Ovary (tissue), 9 donors: ENCODE results near the gene ANO3. TPM values are rescaled to one million over a fixed set of nuclear protein-coding genes. Genes with fewer than 3 reads are reported as not detected.

Experiments
- DNase-seq, 5 donors: peaks; one replicate each; pipeline ENCODE4 v3.0.0-alpha.2; 2019 to 2020
- H3K27ac ChIP-seq, 2 donors: fragments of 200-600 bp; one replicate each; pipeline versions ENCODE4 v1.5.1 to v1.8.0; 2019 to 2022
- H3K27me3 ChIP-seq: fragments of 200-600 bp; one replicate; pipeline ENCODE4 v1.8.0; 2022
- H3K36me3 ChIP-seq: fragments of 200-600 bp; sonication (generic); one replicate; pipeline ENCODE4 v1.5.1; 2019
- H3K4me1 ChIP-seq: one replicate; pipeline ENCODE4 v1.8.1; 2013; ENCODE audit warnings: mild to moderate bottlenecking, moderate library complexity; ENCODE audit not compliant: insufficient read depth
- H3K4me3 ChIP-seq: fragments of 200-600 bp; sonication (generic); one replicate; pipeline ENCODE4 v1.5.1; 2017
- H3K9me3 ChIP-seq, 2 donors: fragments of 200-600 bp in 1 of 2; sonication (generic) in 1 of 2; one replicate each; pipeline versions ENCODE4 v1.5.1 to v1.8.1; 2013 to 2019; ENCODE audit warnings: mild to moderate bottlenecking in 1 of 2, moderate library complexity in 1 of 2
- EP300 ChIP-seq: sonication (generic); formaldehyde crosslinking; IDR thresholded peaks from one replicate; pipeline ENCODE4 v1.6.1; 2017; ENCODE audit warnings: antibody characterized with exemption
- POLR2A ChIP-seq: fragments of 450-650 bp; IDR thresholded peaks from one replicate; pipeline ENCODE4 v1.6.1; 2017; ENCODE audit warnings: antibody characterized with exemption, mild to moderate bottlenecking, moderate library complexity
- WGBS, 3 donors: extraction: QIAGEN DNeasy Blood & Tissue Kit in 1 of 3; methylation state at CpG; one replicate each; pipeline versions ENCODE4 v1.1.5 to v1.1.7; 2013 to 2017; 5-methylcytosine and 5-hydroxymethylcytosine counted together
- intact Hi-C, 4 donors: fragments of 100-400 bp; cut with DNase I; formaldehyde crosslinking; loops; one replicate each; pipeline versions ENCODE4 v1.11.0 to v1.15.1; 2022 to 2023
- polyA plus RNA-seq, 2 donors: library from polyadenylated mRNA; stranded (reverse); fragments of 200-250 nt in 1 of 2; fragments of 350-450 nt in 1 of 2; fragmentation: Illumina TruSeq in 1 of 2; extraction: RNeasy Lipid Tissue Mini Kit (QIAGEN cat#74804) in 1 of 2; gene quantifications; one replicate each; pipeline ENCODE4 v1.2.3, GENCODE V29; 2013 to 2014
- total RNA-seq, 7 donors: library from RNA; depleted of rRNA in 2 of 7; stranded (reverse); fragments of >200 nt in 2 of 7; fragmentation: NEBNext Ultra II Directional in 3 of 7; extraction: Animal tissue kit (Norgen Biotek cat#: 25700) in 3 of 7; gene quantifications; one replicate each; pipeline versions ENCODE4 v1.1.0 to v1.2.4, GENCODE V29; 2016 to 2023
- TF ChIP-seq, protein P1 (sequence below), 3 donors: fragments of 450-650 bp in 2 of 3; fragments of 200-600 bp in 1 of 3; IDR thresholded peaks; one replicate each; pipeline versions ENCODE4 v1.5.1 to v1.8.0; 2016 to 2022; ENCODE audit warnings: antibody characterized with exemption in 3 of 3, mild to moderate bottlenecking in 1 of 3
- donor health status: DM: no; HTN: no; CAD: no; lungs with moderate emphysema.
- donor health status: DM: no; HTN: no; CAD: no.
- donor health status: Bipolar disorder and iron deficiency.
- donor health status: DM: yes; HTN: yes; CAD: no.
- donor health status: DM: no; HTN: no; CAD: no.
- donor health status: DM: yes; HTN: yes; CAD: no.

Gene ANO3
- total and polyA plus RNA-seq, 9 donors, result under 0.01 to 0.93 (median 0.08) TPM; not detected in 1

DNA sequence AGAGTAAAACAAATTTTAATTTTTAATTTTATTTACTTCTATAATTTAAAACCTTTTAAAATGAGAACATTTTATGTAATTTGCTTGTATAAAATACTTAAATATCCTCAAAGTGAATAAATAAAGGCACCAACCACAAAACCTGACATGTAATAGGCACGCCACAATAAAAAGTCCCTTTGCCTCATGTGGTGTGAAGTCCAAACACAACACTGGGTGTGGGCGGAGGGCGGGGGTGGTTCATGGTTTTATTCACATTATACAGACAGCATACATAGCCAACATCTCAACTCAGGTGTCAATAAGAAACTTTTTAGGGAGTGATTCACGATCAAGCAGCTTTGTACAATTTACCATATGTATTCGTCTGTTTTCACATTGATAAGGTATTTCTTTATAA lies 107.9 kb downstream of the ANO3 start:
- H3K36me3 ChIP-seq, result no peaks in the 10 kb centered on the region
- DNase-seq, result no peak
- no peaks in the 10 kb centered on the region for H3K27me3 ChIP-seq
- 83 to 92% (median 90%) methylated on average over 5 of the region's 5 CpGs for WGBS, 3 donors
- no peak overlapping the region for H3K27ac ChIP-seq
- H3K4me1 ChIP-seq, result no peaks in the 10 kb centered on the region
- no peaks in the 10 kb centered on the region for H3K9me3 ChIP-seq
- TF ChIP-seq POLR2A (no peak), EP300 (no peak)
- TF ChIP-seq, protein P1, sequence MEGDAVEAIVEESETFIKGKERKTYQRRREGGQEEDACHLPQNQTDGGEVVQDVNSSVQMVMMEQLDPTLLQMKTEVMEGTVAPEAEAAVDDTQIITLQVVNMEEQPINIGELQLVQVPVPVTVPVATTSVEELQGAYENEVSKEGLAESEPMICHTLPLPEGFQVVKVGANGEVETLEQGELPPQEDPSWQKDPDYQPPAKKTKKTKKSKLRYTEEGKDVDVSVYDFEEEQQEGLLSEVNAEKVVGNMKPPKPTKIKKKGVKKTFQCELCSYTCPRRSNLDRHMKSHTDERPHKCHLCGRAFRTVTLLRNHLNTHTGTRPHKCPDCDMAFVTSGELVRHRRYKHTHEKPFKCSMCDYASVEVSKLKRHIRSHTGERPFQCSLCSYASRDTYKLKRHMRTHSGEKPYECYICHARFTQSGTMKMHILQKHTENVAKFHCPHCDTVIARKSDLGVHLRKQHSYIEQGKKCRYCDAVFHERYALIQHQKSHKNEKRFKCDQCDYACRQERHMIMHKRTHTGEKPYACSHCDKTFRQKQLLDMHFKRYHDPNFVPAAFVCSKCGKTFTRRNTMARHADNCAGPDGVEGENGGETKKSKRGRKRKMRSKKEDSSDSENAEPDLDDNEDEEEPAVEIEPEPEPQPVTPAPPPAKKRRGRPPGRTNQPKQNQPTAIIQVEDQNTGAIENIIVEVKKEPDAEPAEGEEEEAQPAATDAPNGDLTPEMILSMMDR (IDR thresholded peaks at IDR 0.05), result no peak
- H3K4me3 ChIP-seq, result no peak overlapping the region
- intact Hi-C loops, result no loop called here

DNA sequence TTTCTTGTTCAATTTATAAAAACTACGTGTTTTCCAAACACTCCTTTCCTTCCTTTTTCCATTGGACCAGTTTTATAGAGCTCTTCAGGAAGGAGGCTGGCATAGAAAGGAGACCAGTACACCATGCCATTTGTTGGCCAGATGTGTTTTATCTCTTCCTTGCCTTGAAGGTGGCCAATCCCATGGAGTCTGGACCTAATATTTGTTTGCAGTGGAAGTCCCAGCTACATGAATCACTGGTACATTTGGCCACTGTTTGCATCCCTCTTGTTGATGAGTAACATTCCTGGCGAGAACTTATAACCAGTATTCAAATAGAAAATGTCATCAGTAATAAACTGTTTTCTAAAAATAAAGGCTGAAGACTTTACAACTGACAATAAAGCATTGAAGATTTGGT lies 110.2 kb downstream of the ANO3 start:
- no peak overlapping the region for H3K27ac ChIP-seq
- H3K27me3 ChIP-seq, result no peaks in the 10 kb centered on the region
- no peaks in the 10 kb centered on the region for H3K9me3 ChIP-seq
- H3K4me3 ChIP-seq, result no peak overlapping the region
- no peak for DNase-seq
- TF ChIP-seq EP300 (no peak), POLR2A (no peak)
- TF ChIP-seq, protein P1 (IDR thresholded peaks at IDR 0.05), result no peak
- H3K4me1 ChIP-seq, result no peaks in the 10 kb centered on the region
- intact Hi-C loops, result no loop called here
- 70 to 78% (median 73%) methylated on average over 2 of the region's 2 CpGs for WGBS, 3 donors
- no peaks in the 10 kb centered on the region for H3K36me3 ChIP-seq

DNA sequence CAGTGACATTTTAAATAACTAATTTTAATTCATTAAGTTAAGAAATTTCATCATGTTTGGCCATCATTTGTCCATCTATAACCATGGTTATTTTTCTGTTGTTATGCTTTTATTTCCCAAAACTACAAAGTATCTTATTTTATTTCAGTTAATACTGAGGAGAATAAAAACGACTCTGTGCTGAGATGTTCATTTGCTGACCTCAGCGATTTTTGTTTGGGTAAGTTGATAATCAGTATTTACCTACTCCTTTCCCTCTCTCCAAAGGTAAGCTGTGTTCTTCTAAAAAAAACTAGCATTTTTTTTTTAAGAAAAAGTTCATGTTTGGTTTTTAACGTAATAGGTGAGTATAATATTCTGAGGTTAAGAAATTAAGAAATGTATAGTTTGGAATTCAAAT lies 111.7 kb downstream of the ANO3 start:
- Histone ChIP-seq H3K27ac (no peak overlapping the region), H3K9me3 (no peaks in the 10 kb centered on the region), H3K27me3 (no peaks in the 10 kb centered on the region), H3K4me1 (no peaks in the 10 kb centered on the region), H3K36me3 (no peaks in the 10 kb centered on the region), H3K4me3 (no peak overlapping the region)
- TF ChIP-seq EP300 (no peak), POLR2A (no peak)
- TF ChIP-seq, protein P1 (IDR thresholded peaks at IDR 0.05), result no peak
- intact Hi-C loops, result no loop called here
- 43 to 72% (median 63%) methylated on average over 3 of the region's 3 CpGs for WGBS, 3 donors
- no peak for DNase-seq

DNA sequence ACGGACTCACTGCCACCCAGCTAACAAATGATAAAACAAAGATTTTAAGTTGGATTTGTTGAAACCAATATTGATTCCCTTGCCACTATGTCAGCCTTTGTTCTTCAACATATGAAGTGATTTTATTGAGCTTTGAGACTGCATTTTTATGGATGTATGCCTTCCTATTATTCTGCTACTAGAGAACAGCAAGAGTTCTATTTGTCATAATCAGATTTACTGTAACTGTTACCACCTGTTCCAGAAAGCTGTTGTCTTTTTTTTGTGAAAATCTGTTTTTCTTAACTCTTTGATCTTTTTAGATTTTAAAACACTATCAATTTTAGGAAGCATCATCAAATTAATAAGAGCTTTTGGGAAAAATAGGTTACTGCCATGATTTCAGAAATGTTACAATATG lies 125.7 kb downstream of the ANO3 start:
- Histone ChIP-seq H3K9me3 (no peaks in the 10 kb centered on the region), H3K36me3 (no peaks in the 10 kb centered on the region), H3K27me3 (no peaks in the 10 kb centered on the region), H3K4me1 (no peaks in the 10 kb centered on the region), H3K27ac (no peak overlapping the region), H3K4me3 (no peak overlapping the region)
- 88 to 95% (median 92%) methylated on average over 1 of the region's 1 CpG for WGBS, 3 donors
- no peak for DNase-seq
- intact Hi-C loops, result no loop called here
- no peak for TF ChIP-seq POLR2A
- TF ChIP-seq EP300, result no peak
- TF ChIP-seq, protein P1 (IDR thresholded peaks at IDR 0.05), result no peak

DNA sequence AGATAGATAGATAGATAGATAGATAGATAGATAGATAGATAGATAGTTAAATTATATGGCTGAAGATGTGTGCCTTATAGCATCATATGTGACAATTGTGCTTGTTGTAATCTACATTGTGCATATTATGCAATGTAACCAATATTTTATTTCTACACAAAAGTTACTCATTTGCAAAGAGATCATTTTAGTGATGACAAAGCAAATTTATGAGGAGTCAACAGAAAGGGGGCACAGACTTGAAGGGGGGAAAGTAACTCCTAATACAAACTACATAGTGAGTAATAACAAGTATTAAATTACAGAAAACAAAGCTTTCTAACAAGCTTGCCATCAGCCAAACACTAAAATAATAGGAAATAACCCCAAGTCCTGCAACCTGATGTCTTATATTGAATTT lies 133.3 kb downstream of the ANO3 start:
- TF ChIP-seq EP300 (no peak), POLR2A (no peak)
- TF ChIP-seq, protein P1 (IDR thresholded peaks at IDR 0.05), result no peak
- Histone ChIP-seq H3K27ac (no peak overlapping the region), H3K4me3 (no peak overlapping the region), H3K27me3 (no peaks in the 10 kb centered on the region), H3K36me3 (no peaks in the 10 kb centered on the region), H3K4me1 (no peaks in the 10 kb centered on the region), H3K9me3 (no peaks in the 10 kb centered on the region)
- DNase-seq, result no peak
- intact Hi-C loops, result no loop called here
